Measurements from ENCODE around the gene NRIP3.

The NRIP3 gene

GRCh38 chr11:8964324-8965320 is 39.2 kb downstream of the NRIP3 start, which contains the start of gene TMEM9B:
TSS of gene TMEM9B (minus strand) at chr11:8964442. CDS start at chr11:8964313, 129 bp downstream.
- Histone ChIP-seq H3F3A (ENCODE audit: insufficient read depth, low read length) (no peaks in the 10 kb centered on the region), H4K20me1 (ENCODE audit: insufficient read depth, low read length) (no peaks in the 10 kb centered on the region), H3K9me3 (ENCODE audit: low read length) (no peaks in the 10 kb centered on the region), H3K79me2 (ENCODE audit: insufficient read depth, low read length) (peaks cover 25% of the 10 kb centered on the region), H3K27me3 (ENCODE audit: insufficient read depth, low read length) (no peaks in the 10 kb centered on the region), H3K4me1 (ENCODE audit: insufficient read depth, low read length, severe bottlenecking) (peaks cover 32% of the 10 kb centered on the region), H3K9ac (ENCODE audit: low read length) (peak within 1 kb of the TSS; percentile 93), H3K9me2 (ENCODE audit: low read depth, low read length) (no peaks in the 10 kb centered on the region), H3K4me3 (ENCODE audit: low read depth, low read length, poor library complexity, severe bottlenecking) (peak within 1 kb of the TSS; percentile 95), H3K27ac (ENCODE audit: low read depth, low read length, poor library complexity, severe bottlenecking) (peak within 1 kb of the TSS; percentile 47), H3K4me2 (ENCODE audit: low read length) (peak within 1 kb of the TSS; percentile 93), H2AFZ (ENCODE audit: low read length) (peak within 1 kb of the TSS; percentile 50; the same call in 1 of the 2 replicates), H3K36me3 (ENCODE audit: insufficient read depth, low read length) (peaks cover 4% of the 10 kb centered on the region; the same call in 1 of the 2 replicates)
- TF ChIP-seq EZH2 (IDR thresholded peaks at IDR 0.05; ENCODE audit: borderline replicate concordance, low read length): no peak
- no peak for TF ChIP-seq CTCF (IDR thresholded peaks at IDR 0.05; ENCODE audit: low read length)

- Histone ChIP-seq H3K4me2 (ENCODE audit: low read length) (peak overlapping the region; percentile 93), H3K27me3 (ENCODE audit: insufficient read depth, low read length) (no peaks in the 10 kb centered on the region), H3K79me2 (ENCODE audit: insufficient read depth, low read length) (peaks cover 31% of the 10 kb centered on the region), H3K27ac (ENCODE audit: low read depth, low read length, poor library complexity, severe bottlenecking) (peak overlapping the region; percentile 33), H3K4me3 (ENCODE audit: low read depth, low read length, poor library complexity, severe bottlenecking) (peak overlapping the region; percentile 95), H3F3A (ENCODE audit: insufficient read depth, low read length) (no peaks in the 10 kb centered on the region), H3K9me2 (ENCODE audit: low read depth, low read length) (no peaks in the 10 kb centered on the region), H3K36me3 (ENCODE audit: insufficient read depth, low read length) (peaks cover 9% of the 10 kb centered on the region; the same call in 1 of the 2 replicates), H2AFZ (ENCODE audit: low read length) (no peak overlapping the region), H3K9me3 (ENCODE audit: low read length) (no peaks in the 10 kb centered on the region), H3K9ac (ENCODE audit: low read length) (peak overlapping the region; percentile 93), H3K4me1 (ENCODE audit: insufficient read depth, low read length, severe bottlenecking) (peaks cover 32% of the 10 kb centered on the region), H4K20me1 (ENCODE audit: insufficient read depth, low read length) (no peaks in the 10 kb centered on the region)
- TF ChIP-seq EZH2 (IDR thresholded peaks at IDR 0.05; ENCODE audit: borderline replicate concordance, low read length) (no peak), CTCF (IDR thresholded peaks at IDR 0.05; ENCODE audit: low read length) (no peak)
Measured at GRCh38 chr11:8963569-8964323, 40.1 kb downstream of the NRIP3 start.

GRCh38 chr11:8962841-8963240 is 41.0 kb downstream of the NRIP3 start:
- peak overlapping the region; percentile 93 for H3K9ac ChIP-seq (ENCODE audit: low read length)
- peak overlapping the region; percentile 95 for H3K4me3 ChIP-seq (ENCODE audit: low read depth, low read length, poor library complexity, severe bottlenecking)
- H3K27ac ChIP-seq (ENCODE audit: low read depth, low read length, poor library complexity, severe bottlenecking): peak overlapping the region; percentile 33
- no peaks in the 10 kb centered on the region for H3K27me3 ChIP-seq (ENCODE audit: insufficient read depth, low read length)
- no peaks in the 10 kb centered on the region for H3K9me2 ChIP-seq (ENCODE audit: low read depth, low read length)
- no peak overlapping the region for H2AFZ ChIP-seq (ENCODE audit: low read length)
- peaks cover 9% of the 10 kb centered on the region; the same call in 1 of the 2 replicates for H3K36me3 ChIP-seq (ENCODE audit: insufficient read depth, low read length)
- peak overlapping the region; percentile 93 for H3K4me2 ChIP-seq (ENCODE audit: low read length)
- H3K4me1 ChIP-seq (ENCODE audit: insufficient read depth, low read length, severe bottlenecking): peaks cover 32% of the 10 kb centered on the region
- H3K79me2 ChIP-seq (ENCODE audit: insufficient read depth, low read length): peaks cover 33% of the 10 kb centered on the region
- no peak for TF ChIP-seq CTCF (IDR thresholded peaks at IDR 0.05; ENCODE audit: low read length)
- no peak for TF ChIP-seq EZH2 (IDR thresholded peaks at IDR 0.05; ENCODE audit: borderline replicate concordance, low read length)
- no peaks in the 10 kb centered on the region for H4K20me1 ChIP-seq (ENCODE audit: insufficient read depth, low read length)
- no peaks in the 10 kb centered on the region for H3F3A ChIP-seq (ENCODE audit: insufficient read depth, low read length)
- no peaks in the 10 kb centered on the region for H3K9me3 ChIP-seq (ENCODE audit: low read length)
